ENCODE results near the gene ZDHHC8.

The ZDHHC8 gene

DNA sequence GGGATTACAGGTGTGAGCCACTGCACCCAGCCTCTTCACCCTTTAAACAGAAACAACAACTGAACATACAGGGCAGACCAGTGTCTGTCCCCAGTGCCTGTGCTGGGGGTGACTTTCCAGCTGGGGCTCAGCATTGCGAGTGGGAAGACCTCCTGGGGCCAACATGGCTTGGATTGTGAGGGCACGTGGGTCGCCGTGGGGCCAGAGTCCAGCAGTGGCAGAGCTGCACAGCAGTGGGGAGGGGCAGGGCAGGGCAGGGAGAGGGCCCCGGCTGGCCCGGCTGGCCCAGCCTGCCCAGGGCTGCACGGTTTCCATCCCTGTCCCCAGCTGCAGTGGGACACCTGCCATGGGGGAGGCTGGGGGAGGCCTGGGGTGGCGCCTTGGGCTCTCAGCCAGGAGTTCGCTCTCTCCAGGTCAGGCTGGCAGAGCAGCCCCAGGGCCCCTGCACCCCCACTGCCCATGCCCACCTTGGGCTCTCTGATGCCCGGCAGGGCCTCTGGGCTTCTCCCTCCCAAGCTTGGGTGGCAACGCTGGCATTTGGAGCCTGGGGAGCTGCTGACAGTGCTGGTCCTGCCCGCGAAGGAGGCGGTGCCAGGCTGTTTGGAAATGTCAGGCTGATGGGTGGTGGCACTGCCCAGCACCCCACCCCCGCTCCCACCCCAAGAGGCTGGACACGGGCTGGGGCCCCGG, 49.7 kb downstream of the ZDHHC8 start:
- no peak for DNase-seq (ENCODE audit: low read depth)

DNA sequence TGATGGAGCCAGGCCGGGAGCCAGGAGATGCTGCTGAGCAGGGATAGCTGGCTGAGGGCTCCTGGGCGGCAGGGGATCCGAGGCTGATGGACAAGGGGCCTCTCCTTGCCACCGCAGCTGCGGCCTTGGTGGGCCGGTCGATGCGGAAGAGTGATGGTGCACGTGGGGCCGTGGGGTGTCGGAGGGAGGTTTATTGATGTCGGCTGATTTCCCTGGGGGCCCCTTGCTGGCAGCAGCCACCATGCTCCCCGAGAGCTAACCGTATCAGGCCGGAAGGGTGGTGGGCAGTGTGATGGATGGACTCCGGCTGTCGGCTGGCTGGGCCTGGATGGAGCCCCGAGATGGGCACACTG, 50.3 kb downstream of the ZDHHC8 start:
- DNase-seq (ENCODE audit: low read depth): no peak

DNA sequence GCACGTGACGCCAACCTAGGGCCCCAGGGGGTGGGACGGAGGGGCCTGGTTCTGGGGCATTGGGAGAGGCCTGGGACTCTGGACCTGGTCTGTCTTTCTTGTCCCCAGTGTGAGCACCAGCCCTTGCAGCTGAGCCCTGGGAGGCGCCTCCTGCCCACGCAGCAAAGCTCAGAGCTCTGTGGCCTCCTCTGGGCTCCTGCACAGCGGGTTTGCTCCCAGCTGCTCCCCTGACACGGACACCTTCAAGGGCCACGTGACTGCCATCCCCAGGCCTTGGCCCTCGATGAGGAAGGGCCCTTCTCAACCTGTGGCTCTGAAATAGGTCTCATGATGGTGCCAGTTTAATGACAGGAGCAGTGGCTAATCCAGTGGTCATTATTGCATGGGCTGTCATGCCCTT, 50.8 kb downstream of the ZDHHC8 start:
- no peak for DNase-seq (ENCODE audit: low read depth)

DNA sequence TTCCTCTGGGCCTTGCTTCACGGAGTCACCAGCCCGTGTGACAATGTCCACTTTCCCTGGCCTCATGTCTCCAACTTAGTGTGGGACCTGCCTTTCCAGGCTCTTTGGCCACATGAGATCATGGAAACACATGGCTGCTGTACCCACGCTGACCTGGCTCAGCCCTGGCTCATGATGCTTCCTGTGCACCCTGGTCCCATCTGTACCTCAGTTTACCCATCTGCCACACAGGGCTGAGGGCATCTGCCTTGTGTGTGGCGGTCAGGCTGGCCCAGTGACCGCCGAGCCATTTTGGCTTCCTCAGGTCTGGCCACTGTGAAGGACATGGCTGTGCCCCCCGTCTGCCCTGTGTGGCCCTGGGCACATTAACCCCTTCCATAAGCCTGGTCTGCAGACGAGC, 51.5 kb downstream of the ZDHHC8 start:
- DNase-seq (ENCODE audit: low read depth): no peak

DNA sequence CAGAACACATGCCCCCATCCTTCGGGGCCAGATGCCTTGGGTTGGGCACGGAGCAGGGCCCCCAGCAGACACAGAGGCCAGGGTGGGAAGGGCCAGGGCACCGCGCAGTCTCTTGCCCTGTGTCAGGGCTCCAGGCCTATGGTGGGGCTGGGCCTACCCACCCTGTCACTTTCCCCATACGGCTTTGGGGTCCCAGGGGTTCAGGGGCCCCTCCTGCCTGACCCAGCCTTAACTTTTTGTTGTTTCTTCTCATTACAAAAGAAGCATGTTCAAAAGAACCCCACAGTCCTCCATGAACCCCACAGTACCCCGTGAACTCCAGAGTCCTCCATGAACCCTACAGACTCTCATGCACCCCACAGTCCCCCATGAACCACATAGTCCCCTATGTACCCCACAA, 52.2 kb downstream of the ZDHHC8 start:
- DNase-seq (ENCODE audit: low read depth): no peak

DNA sequence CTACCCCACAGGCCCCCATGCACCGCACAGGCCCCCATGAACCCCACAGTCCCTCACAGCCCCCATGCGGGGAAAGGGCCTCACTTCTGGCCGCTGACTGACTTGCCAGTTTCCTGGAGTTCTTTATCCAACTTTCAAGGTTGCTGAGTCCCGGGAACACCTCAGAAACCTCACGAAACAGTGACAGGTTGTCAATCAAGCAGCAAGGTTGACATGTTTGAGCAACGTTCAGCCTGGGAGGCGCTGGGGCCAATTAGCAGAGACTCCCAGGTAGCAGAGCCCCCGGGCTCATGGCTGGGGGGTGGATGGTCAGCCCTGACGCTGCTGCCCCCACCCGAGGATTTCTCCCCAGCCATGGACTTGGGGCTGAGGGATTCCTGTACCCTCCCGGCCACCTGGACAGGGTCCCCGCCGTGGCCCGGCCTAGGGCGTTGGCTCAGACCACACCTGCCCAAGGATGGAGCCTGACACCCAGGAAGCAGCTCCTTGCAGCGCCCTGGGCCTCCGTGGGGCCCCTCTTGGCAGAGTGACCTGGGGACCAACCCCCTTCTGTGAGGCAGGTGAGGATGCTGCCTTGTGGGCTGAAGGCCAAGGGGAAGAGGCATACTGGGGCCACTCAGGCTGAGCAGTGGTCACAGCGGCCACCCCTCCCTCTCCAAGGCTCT, 53.0 kb downstream of the ZDHHC8 start:
- no peak for DNase-seq (ENCODE audit: low read depth)

DNA sequence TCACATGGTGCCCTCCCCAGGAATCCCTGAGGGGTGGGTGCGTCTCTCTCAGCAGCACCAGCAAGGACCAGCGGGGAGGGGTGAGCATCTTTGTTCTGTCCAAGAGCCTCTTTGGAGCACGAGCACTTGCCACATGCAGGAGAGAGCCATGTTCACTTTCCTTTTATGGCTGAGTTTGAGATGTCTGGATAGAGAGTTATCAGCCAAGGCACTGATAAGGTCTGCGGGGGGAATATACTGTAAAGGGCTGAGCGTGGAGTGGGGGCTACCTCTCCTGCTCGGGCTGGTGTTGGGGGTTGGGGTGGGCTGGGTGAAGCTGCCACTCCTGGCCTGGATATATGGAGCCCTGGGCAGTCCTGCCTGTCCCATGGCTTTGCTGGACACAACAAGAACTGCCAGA, 54.1 kb downstream of the ZDHHC8 start:
- DNase-seq (ENCODE audit: low read depth): no peak

DNA sequence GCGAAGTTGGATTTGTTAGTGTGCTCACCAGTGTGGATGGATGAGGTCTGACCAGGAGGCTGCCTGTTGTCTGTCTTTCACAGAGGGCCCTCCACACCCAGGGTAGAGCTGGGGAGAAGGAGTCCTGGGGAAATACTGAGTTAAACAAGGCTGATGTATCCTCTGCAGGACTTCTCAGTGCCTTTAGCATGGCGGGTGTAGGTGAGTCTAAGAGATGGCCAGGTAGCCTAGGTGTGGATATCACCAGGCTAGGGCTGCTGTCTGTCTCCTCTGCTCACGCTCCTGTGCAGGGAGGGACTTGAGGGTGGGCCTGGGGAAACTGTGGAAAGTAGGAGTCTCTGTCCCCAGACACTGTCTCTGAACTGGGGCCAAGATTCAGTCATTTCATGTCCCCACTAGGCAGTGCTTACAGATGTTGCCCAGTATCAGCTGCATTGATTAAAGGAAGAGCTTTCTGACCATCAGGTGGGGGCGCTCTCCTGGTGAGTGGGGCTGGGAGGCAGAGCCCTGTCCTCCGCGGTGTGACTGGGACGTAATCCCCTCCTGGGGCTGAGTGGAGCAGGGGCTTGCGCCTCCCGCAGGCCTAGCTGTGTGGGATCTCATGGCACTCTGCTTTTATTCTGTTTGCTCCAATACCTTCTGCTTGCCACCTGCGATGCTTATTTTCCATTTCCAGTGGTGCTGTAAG, 54.7 kb downstream of the ZDHHC8 start:
- DNase-seq (ENCODE audit: low read depth): no peak

DNA sequence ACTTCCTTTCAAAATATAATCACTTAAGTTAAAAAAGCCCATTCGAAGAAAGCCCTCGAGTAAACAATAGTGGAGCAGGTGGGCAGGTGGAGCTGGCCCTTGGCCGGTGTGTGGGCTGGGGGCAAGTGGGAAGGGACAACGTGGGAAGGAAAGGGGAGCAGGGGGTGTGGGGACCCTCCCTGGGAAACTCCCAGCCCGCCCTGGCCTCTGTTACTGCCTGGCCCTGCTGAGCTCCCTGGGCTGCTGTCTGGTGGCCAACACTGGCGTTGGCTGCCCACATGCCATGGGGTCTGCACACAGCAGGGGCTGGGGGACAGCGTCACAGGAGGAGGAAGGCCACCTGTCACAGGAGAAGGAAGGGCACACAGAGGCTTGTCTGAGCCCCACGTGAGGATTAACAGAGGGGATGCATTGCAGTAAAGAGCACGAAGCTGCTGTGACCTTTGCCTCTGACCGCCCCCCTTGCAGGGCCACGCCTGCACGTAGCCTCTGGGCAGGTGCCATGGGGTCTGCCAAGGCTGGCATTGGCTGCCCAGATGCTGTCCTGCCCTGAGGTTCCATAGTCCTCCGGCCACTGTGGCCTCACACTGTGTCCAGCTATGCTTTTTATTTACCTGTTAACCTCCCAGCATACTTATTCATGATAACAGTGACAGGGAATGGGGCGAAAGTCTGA, 55.4 kb downstream of the ZDHHC8 start:
- DNase-seq (ENCODE audit: low read depth): no peak

DNA sequence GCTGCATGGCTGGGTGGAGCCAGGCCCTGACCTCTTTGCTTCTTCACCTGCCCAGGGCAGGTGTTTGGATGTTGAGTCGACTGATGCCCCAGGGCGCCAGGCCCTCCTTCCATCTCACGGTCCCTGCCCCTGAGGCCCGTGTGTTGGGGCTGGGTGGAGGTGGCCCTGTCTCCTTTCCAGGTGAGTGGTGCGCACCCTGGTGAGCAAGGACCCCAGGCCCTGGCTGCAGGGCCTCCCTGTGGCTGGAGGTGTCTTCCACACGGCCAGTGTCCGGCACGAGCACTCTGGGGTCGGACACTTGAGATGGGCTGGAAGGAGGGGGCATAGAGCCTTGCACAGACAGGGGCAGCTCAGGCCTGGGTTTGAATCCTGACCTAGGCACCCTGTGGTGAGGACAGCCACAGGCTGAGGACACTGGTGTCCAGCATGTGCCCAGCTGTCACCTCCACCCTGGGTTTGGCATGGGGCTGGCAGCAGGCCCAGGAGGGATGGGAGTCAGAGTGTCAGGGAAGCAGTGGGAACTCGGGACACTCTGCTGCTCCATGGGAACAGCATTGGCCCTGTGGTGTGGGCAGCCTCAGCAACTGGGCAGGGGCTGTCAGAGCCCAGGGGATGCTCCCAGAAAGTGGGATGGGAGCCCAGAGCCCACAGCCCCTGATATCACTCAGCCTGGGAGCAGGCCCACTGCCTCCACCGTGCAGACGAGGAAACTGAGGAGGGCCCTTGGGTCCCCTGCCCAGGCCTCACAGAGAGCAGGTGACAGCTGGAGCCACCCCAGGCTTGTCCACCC, 56.4 kb downstream of the ZDHHC8 start:
- DNase-seq (ENCODE audit: low read depth): no peak

DNA sequence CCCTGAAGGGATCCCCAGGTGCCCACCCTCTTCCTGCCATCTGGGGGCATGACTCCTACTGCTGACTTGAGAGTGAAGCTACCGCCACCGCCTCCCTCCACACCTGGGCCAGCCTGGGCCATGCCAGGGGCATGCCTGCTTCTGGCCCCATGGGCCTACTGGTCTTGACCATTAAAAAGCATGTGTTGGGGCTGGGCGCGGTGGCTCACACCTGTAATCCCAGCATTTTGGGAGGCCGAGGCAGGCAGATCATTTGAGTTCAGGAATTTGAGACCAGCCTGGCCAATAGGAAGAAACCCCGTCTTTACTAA, 56.9 kb downstream of the ZDHHC8 start:
- no peak for DNase-seq (ENCODE audit: low read depth)

DNA sequence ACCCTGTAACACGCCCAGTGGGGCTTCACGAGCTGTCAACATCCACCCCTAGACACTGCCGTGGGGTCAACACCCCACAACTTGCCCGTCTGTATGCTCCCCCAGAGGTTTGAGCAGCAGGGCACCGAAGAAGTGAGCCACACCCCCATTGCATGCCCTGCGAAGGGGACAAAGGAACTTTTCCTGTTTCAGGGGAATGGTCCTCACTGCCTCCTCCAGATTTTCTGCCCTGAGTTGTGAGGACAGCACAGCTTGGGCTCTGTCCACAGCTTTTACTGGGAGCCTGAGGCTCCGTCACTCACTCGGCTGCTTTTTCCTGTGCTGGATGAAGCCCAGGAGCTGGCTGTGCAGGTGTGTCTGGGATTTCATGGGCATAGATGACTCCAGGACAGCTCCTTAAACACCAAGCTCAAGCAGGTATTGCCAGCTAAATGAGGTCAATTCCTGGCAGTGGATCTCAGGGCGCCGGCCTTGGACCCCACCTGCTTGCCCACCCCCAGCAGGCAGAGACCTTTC, 59.5 kb downstream of the ZDHHC8 start:
- no peak for DNase-seq (ENCODE audit: low read depth)

DNA sequence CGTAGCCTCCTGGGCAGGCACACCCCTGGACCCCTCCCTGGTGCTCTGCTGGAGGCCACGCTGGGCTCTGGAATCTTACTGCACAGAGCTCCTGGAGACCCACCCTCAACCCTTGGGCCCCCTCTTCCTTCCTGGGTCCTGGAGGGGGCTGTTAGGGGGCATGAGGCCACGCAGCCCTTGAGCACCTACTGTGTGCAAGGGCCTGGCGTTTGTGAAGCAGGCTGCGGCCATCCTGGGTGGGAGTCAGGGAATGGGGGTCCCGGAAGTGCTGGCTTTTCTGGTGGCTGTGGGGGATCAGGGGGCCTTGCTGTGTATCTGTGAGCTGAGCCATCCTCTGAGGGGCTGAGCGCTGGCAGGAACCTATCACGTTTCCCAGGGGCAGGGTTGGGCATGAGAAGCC, 60.2 kb downstream of the ZDHHC8 start:
- no peak for DNase-seq (ENCODE audit: low read depth)

DNA sequence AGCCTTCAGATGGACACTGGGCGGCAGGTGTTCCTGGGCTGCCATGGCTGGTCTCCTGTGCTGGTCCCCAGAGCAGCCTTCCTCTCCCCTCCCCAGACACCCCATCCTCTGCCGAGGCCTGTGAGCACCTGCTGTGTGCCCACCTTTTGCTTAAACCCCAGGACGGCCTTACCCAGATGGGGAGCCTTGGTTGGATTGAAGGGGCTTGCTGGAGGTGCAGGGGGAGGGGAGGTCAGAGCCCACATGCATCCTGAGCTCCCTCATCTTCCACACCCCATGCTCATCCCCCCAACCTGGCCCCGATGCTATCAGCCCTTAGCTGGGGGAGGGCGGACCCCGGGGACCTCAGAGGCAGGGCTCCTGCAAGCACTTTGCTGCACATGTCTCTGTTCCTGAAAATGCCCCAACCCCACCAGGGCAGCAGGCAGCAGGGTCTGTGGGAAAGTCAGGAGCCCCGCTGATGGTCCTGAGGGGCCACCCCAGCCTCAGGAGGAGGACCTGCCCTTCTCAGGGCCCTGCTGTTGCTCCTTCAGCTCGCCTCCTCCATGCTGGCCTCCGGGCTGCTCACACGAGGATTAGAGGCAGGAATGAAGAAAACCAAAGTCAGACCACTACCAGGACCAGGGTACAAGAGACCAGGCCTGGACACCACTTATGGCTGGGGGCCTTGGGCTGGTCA, 60.8 kb downstream of the ZDHHC8 start:
- no peak for DNase-seq (ENCODE audit: low read depth)

DNA sequence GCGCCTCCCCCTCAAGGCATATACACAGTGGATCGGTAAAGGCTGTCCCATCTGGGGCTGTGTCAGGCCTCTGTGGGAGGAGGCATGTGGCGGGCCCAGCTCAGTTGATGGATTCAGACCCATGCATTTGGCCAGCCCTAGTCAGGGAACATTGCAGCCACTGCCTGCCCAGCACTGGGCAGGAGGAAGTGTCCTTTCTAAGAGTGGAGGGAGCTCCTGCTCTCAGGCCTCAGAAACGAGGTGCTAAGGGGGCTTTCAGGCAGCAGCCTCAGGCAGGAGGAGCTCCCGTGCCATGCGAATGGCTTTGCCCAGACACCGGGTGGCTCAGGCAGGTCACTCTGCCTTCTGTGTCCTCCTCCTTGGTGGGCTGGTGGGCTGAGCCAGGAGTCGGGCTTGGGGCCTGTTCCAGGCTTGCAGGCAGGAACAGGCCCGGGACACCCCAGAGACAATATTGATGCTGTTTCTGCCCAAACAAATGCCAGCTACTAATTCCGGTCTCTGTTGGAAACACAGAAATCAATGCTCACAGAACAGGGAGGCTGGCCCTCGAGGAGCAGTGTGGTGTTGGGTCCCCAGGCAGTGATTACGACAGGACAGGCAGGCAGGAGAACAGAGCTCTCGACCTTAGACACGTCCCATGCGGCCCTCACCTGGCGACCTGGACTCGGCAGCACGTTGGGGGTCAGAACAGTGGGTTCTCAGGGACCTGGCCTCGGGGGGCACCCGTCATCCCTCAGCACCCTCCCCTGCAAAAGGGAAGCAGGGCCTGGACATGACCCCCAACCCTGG, 61.6 kb downstream of the ZDHHC8 start:
- no peak for DNase-seq (ENCODE audit: low read depth)

DNA sequence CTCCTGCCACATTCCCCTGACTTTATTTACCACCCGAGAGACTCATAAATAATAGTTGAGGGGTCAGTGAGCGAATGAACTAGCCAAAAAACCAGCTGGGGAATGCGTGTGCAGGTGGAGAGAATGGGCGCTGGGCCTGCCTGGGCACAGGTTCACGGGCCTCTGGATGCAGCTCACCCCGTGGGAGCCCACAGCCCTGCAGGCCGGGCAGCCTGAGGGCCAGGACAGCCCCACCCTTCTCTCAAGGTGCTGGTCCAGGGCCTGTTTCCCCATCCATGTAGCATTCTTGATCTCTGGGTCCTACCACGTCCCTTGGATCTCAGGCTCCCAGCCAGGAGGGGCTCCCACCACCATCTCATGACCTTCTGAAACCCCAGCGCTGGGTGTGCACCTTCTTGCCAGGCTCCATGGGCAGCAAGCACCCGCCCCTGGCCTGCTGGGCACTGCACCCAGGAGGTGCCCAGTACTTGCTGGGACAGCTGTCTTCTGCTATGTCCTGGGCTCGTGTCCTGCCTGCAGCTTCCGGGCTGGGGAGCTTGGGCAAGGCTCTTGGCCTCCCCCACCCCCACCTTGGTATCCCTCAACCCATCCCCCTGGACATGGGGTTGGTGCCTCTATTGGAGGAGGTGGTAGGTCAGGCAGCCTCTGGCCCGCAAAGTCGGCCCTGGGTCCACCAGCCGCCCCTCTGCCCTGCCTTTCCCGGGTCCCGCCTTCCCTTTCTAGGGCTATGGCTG, 62.3 kb downstream of the ZDHHC8 start:
- no peak for DNase-seq (ENCODE audit: low read depth)

DNA sequence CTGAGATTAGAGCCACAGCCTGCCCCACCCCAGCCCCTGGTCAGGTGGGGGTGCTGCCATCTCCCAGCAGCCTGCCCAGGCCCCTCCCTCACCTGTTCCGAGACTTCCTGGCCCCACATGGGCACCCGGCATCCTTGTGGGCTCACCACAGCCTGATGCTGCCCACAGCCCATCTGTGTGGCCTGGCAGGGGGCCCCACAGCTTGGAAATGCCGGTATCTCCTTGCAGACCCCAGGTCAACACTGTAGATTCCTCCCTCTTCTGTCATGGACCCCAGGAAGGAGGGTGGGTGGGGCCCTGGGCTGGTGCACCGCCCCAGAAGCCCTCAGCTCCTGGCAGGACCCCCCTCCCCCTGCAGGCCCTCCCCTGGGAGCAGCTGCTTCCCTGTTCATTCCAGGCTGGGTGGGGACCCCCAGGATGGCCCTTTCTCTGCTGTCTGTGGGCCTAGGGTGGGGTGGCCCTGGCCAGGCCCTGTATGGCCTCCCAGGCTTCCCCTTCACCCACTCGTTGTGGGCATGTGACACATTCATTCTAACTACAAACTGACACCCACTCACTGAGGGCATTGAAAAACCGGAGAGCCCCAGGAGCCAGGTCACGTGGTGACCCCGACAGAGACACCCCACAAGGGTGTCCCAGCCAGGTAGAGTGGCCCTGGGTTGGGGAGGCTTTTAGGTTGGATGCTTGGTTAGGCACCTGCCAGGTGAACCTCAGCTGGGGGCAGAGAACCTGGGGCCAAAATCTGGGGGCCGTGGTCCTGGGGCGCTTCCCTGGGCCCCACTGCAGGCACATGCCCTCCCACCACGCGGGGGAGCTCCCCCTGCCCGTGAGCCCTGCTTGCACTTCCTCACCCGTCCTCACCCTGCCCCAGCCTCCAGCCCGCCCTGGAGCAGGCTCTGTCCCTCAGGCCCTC, 63.3 kb downstream of the ZDHHC8 start:
- no peak for DNase-seq (ENCODE audit: low read depth)

DNA sequence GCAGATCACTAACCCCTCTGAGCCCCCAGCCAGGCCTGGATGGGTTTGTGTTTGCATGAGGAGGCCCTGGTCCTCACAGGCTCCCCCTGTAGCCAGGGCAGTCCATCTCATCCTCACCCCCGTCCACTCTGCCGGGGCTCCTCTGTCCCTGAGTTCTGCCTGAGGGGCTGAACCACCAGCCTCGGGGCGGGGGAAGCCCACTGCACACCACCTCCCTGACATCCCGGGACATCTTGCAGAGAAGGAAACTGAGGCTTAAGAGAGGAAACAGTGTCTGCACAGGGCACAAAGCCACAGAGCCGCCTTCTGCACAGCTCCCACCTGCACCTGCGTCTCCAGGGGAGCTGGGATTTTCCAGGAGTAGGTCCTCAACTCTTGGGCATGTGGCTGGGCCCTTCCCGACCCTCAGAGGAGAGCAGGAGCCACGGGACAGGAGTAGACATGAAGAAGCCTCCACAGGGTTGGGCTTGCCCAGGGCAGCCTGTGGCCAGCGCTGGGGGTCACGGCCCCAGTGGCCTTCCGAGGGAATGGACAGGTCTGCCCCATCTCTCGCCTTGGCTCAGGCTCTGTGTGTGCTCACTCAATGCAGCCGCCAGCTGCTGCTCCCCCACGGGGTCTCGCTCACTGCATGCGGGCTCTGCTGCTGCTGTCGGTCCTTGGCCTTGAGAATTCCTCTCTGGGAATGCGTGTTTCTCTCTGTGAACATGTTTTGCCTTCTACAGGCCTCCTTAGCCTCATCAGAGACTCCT, 64.7 kb downstream of the ZDHHC8 start:
- no peak for DNase-seq (ENCODE audit: low read depth)

Measured in activated T-cell treated with anti-CD3 and anti-CD28 coated beads for 1 hour (primary cell).